ENCODE data around the gene RAB33A. TPM values are rescaled to one million over a fixed set of nuclear protein-coding genes. Genes with fewer than 3 reads are reported as not detected.

RAB33A gene
- total RNA-seq, 1 experiment from 2014 or later = 10.3 TPM

DNA sequence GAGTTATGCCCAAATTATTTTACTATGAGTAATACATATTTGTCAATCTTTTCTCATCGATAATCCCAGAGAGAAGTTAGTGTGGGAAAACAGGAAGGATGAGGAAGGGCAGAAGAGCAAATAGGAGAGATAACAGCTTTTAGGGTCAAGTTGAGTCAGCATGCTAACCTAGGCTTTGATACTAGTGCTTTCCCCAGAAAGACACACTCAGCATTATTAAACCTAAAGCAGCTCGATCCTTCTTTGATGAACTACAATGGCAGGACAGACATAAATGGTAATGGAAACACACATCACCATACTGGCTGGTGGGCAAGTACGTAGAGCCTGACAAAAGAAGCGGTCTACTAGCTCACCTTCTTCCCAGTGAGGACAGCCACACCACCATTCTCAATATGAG is 26.6 kb upstream of the RAB33A start:
- H3K79me2 ChIP-seq (ENCODE audit: low read length) = no peaks in the 10 kb centered on the region

DNA sequence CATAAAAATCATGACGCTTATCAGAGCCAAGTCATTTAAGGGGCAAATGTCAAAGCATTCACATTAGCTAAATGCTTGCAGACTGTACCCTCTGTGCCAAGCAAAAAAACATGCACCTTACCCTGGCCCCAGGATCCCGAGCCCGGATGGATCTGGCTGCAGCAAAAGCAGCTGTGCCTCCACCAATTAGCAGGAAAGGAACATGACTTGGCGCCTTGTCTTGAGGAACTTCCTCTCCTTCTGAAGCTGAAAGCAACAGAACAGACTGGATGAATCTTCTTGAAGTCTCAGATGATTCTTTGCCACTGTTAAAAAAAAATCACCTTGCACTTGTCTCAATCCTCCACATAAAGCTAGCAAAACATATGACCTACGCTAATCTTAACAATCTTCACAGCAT is 24.1 kb upstream of the RAB33A start:
- Histone ChIP-seq H3K9me2 (replicated peaks; ENCODE audit: insufficient read depth, low read length) (no peaks in the 10 kb centered on the region), H3K27me3 (ENCODE audit: low read length) (no peaks in the 10 kb centered on the region), H3K4me1 (ENCODE audit: low read length) (no peaks in the 10 kb centered on the region), H2AFZ (ENCODE audit: low read length) (no peak overlapping the region), H3K4me2 (ENCODE audit: low read depth, low read length, poor library complexity, severe bottlenecking) (no peak overlapping the region), H3K9me3 (ENCODE audit: low read length) (no peaks in the 10 kb centered on the region), H3K4me3 (ENCODE audit: low read length) (no peak overlapping the region), H3K36me3 (ENCODE audit: insufficient read depth, low read length) (0 out of 2 replicates have a peak, but pooled peaks cover 3% of the 10 kb centered on the region), H4K20me1 (ENCODE audit: insufficient read depth, low read depth, low read length) (no peaks in the 10 kb centered on the region), H3K79me2 (ENCODE audit: low read length) (no peaks in the 10 kb centered on the region), H3K9ac (ENCODE audit: low read length) (no peak overlapping the region), H3K27ac (ENCODE audit: low read length) (no peak overlapping the region)
- DNase-seq = no peak

More for the DNA sequence above, 26.6 kb upstream of the RAB33A start:
- Histone ChIP-seq H3K27me3 (ENCODE audit: low read length) (no peaks in the 10 kb centered on the region), H3K4me2 (ENCODE audit: low read depth, low read length, poor library complexity, severe bottlenecking) (no peak overlapping the region), H2AFZ (ENCODE audit: low read length) (no peak overlapping the region), H3K9ac (ENCODE audit: low read length) (no peak overlapping the region), H3K27ac (ENCODE audit: low read length) (no peak overlapping the region), H4K20me1 (ENCODE audit: insufficient read depth, low read depth, low read length) (no peaks in the 10 kb centered on the region), H3K9me2 (replicated peaks; ENCODE audit: insufficient read depth, low read length) (no peaks in the 10 kb centered on the region), H3K4me1 (ENCODE audit: low read length) (no peaks in the 10 kb centered on the region), H3K36me3 (ENCODE audit: insufficient read depth, low read length) (0 out of 2 replicates have a peak, but pooled peaks cover 3% of the 10 kb centered on the region), H3K4me3 (ENCODE audit: low read length) (no peak overlapping the region), H3K9me3 (ENCODE audit: low read length) (no peaks in the 10 kb centered on the region)
- no peak for DNase-seq

DNA sequence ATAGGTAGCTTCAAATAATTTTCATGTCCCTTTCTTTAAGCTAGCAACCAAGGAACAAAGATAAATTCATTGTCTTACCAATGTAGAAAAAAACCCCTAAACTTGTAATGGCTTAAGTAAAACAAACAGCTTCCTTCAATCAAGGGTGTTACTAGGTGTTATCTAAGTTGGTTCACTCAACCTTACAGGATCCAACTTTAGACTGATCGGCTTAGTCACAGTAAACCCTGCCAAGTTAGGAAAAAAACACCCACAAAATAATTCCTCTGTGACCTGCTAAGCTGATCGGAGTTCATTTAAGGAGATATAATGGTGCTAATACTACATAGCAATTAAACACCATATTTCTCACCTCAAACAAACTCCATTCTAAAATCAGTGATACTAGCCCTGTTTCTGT is 16.2 kb upstream of the RAB33A start:
- Histone ChIP-seq H3K4me1 (ENCODE audit: low read length) (peaks cover 3% of the 10 kb centered on the region), H3K27me3 (ENCODE audit: low read length) (no peaks in the 10 kb centered on the region), H2AFZ (ENCODE audit: low read length) (no peak overlapping the region), H3K9ac (ENCODE audit: low read length) (no peak overlapping the region), H3K79me2 (ENCODE audit: low read length) (peaks cover 43% of the 10 kb centered on the region), H3K27ac (ENCODE audit: low read length) (no peak overlapping the region), H3K4me2 (ENCODE audit: low read depth, low read length, poor library complexity, severe bottlenecking) (no peak overlapping the region), H4K20me1 (ENCODE audit: insufficient read depth, low read depth, low read length) (no peaks in the 10 kb centered on the region), H3K4me3 (ENCODE audit: low read length) (no peak overlapping the region), H3K36me3 (ENCODE audit: insufficient read depth, low read length) (peaks cover 10% of the 10 kb centered on the region), H3K9me3 (ENCODE audit: low read length) (no peaks in the 10 kb centered on the region), H3K9me2 (replicated peaks; ENCODE audit: insufficient read depth, low read length) (no peaks in the 10 kb centered on the region)
- no peak for DNase-seq

- DNase-seq = no peak
- Histone ChIP-seq H3K4me2 (ENCODE audit: low read depth, low read length, poor library complexity, severe bottlenecking) (no peak overlapping the region), H3K4me1 (ENCODE audit: low read length) (peaks cover 5% of the 10 kb centered on the region), H3K36me3 (ENCODE audit: insufficient read depth, low read length) (peaks cover 10% of the 10 kb centered on the region), H3K27me3 (ENCODE audit: low read length) (no peaks in the 10 kb centered on the region), H2AFZ (ENCODE audit: low read length) (no peak overlapping the region), H4K20me1 (ENCODE audit: insufficient read depth, low read depth, low read length) (no peaks in the 10 kb centered on the region), H3K9ac (ENCODE audit: low read length) (no peak overlapping the region), H3K27ac (ENCODE audit: low read length) (no peak overlapping the region), H3K4me3 (ENCODE audit: low read length) (no peak overlapping the region), H3K9me2 (replicated peaks; ENCODE audit: insufficient read depth, low read length) (no peaks in the 10 kb centered on the region), H3K79me2 (ENCODE audit: low read length) (peaks cover 67% of the 10 kb centered on the region), H3K9me3 (ENCODE audit: low read length) (no peaks in the 10 kb centered on the region)
These were observed 13.5 kb upstream of the RAB33A start for GRCh38 chrX:130158311-130158710.

DNA sequence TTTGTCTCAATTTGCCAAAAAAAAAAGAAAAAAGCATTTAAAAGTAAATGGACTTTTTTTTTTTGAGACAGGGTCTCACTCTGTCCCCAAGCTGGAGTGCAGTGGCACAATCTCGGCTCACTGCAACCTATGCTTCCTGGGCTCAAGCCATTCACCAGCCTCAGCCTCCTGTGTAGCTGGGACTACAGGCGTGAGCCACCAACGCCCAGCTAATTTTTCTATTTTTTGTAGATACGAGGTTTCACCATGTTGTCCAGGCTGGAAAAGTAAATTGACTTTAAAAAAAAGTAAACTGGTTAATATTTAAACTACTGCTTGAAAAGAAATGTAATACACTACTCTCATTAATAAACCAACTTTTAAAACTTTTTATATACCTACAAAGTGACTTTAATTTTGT is 12.0 kb upstream of the RAB33A start:
- no peaks in the 10 kb centered on the region for H3K9me3 ChIP-seq (ENCODE audit: low read length)
- H3K4me2 ChIP-seq (ENCODE audit: low read depth, low read length, poor library complexity, severe bottlenecking) = no peak overlapping the region
- peaks cover 75% of the 10 kb centered on the region for H3K79me2 ChIP-seq (ENCODE audit: low read length)
- H4K20me1 ChIP-seq (ENCODE audit: insufficient read depth, low read depth, low read length) = no peaks in the 10 kb centered on the region
- no peak overlapping the region for H3K9ac ChIP-seq (ENCODE audit: low read length)
- H3K4me3 ChIP-seq (ENCODE audit: low read length) = no peak overlapping the region
- H3K4me1 ChIP-seq (ENCODE audit: low read length) = peaks cover 16% of the 10 kb centered on the region
- H2AFZ ChIP-seq (ENCODE audit: low read length) = no peak overlapping the region
- no peak for DNase-seq
- peaks cover 3% of the 10 kb centered on the region; the same call in 1 of the 2 replicates for H3K36me3 ChIP-seq (ENCODE audit: insufficient read depth, low read length)
- H3K27me3 ChIP-seq (ENCODE audit: low read length) = no peaks in the 10 kb centered on the region
- H3K27ac ChIP-seq (ENCODE audit: low read length) = no peak overlapping the region
- no peaks in the 10 kb centered on the region for H3K9me2 ChIP-seq (replicated peaks; ENCODE audit: insufficient read depth, low read length)

DNA sequence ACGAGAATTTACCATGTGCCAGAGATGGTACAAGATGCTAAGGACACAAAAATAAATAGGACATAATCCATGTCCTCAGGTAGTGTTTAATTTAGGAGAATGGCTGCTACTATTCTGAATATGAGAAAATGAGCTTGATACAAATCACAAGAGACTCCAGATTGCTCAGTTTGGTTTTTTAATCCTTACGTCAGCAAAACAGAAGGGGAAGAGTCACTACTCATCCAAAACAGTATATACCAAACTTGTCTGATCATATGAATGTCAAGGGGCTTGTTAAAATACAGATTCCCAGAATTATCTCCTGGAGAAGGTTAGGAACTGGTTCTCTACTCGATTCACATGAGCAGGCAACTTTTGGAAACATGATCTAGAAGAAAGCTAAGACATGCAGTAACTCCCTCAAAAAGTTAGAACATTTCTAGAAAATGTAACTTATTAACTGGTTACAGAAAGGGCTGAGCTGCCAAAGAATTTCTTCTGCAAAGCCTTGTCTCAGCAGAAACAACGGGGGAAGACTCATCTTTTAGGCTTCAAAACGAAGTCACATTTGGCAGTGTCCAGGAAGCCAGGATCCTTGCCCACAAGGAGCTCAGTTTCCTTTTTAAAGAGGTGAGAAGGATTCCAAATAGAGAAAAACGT is 9.5 kb upstream of the RAB33A start:
- Histone ChIP-seq H3K4me3 (ENCODE audit: low read length) (no peak overlapping the region), H3K27me3 (ENCODE audit: low read length) (no peaks in the 10 kb centered on the region), H4K20me1 (ENCODE audit: insufficient read depth, low read depth, low read length) (no peaks in the 10 kb centered on the region), H3K4me1 (ENCODE audit: low read length) (peaks cover 19% of the 10 kb centered on the region), H2AFZ (ENCODE audit: low read length) (no peak overlapping the region), H3K4me2 (ENCODE audit: low read depth, low read length, poor library complexity, severe bottlenecking) (no peak overlapping the region), H3K9ac (ENCODE audit: low read length) (no peak overlapping the region), H3K9me2 (replicated peaks; ENCODE audit: insufficient read depth, low read length) (no peaks in the 10 kb centered on the region), H3K79me2 (ENCODE audit: low read length) (peaks cover 72% of the 10 kb centered on the region), H3K36me3 (ENCODE audit: insufficient read depth, low read length) (no peaks in the 10 kb centered on the region), H3K9me3 (ENCODE audit: low read length) (no peaks in the 10 kb centered on the region), H3K27ac (ENCODE audit: low read length) (no peak overlapping the region)
- no peak for DNase-seq

DNA sequence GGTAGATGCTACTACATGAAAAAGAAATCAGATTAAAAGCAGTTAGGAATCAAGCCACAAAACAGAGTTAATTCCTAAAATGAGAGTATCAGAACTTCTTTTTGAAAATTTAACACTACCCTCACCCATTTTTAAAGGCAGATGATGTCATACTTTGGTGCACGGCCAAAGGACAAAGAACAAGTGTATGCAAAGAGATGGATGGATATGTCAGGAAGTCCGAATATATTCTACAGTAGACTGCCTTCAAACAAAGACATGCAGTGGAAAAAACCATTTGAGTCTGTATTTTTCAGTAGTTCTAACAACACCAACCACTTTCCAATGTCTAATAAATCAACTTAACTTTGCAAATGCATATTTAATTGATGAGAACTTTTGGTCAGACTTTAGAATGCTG is 8.4 kb upstream of the RAB33A start:
- no peak for DNase-seq
- no peaks in the 10 kb centered on the region for H3K36me3 ChIP-seq (ENCODE audit: insufficient read depth, low read length)
- 0 out of 2 replicates have a peak overlapping the region, but pooled peaks have one; percentile 4 for H3K9ac ChIP-seq (ENCODE audit: low read length)
- no peak overlapping the region for H3K4me2 ChIP-seq (ENCODE audit: low read depth, low read length, poor library complexity, severe bottlenecking)
- H3K79me2 ChIP-seq (ENCODE audit: low read length) = peaks cover 69% of the 10 kb centered on the region
- H3K9me3 ChIP-seq (ENCODE audit: low read length) = no peaks in the 10 kb centered on the region
- no peak overlapping the region for H3K27ac ChIP-seq (ENCODE audit: low read length)
- no peak overlapping the region; the same call in 1 of the 2 replicates for H3K4me3 ChIP-seq (ENCODE audit: low read length)
- H3K27me3 ChIP-seq (ENCODE audit: low read length) = no peaks in the 10 kb centered on the region
- peaks cover 23% of the 10 kb centered on the region for H3K4me1 ChIP-seq (ENCODE audit: low read length)
- H2AFZ ChIP-seq (ENCODE audit: low read length) = no peak overlapping the region
- H4K20me1 ChIP-seq (ENCODE audit: insufficient read depth, low read depth, low read length) = no peaks in the 10 kb centered on the region
- no peaks in the 10 kb centered on the region for H3K9me2 ChIP-seq (replicated peaks; ENCODE audit: insufficient read depth, low read length)

DNA sequence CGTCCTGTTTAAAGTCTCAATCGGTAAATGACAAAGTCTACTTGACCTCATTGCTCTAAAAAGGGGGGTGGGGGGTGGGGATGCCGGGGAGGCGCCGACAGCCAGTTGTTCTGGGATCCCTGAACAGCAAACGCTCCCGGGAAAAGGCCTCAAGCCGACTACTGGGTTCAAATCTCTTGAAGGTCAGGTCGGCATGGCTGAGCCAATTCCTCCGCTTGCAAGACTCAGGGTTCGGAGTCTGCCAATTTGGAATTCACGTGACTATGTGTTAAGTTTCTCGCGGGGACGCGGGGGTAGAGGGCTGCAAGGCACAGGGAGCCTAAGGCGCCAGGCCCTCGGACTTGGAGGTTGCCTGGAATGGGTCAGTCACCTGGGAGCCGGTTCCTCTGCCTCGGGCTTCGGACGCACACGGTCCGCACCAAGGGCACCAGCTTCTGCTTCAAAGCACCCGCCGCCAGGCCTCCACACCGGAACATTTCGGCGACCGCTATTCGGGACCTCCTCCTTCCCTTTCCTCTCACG is 6.5 kb upstream of the RAB33A start:
- Histone ChIP-seq H3K27ac (ENCODE audit: low read length) (peak overlapping the region; percentile 57; the same call in 1 of the 2 replicates), H4K20me1 (ENCODE audit: insufficient read depth, low read depth, low read length) (no peaks in the 10 kb centered on the region), H3K27me3 (ENCODE audit: low read length) (no peaks in the 10 kb centered on the region), H2AFZ (ENCODE audit: low read length) (peak overlapping the region; percentile 36; the same call in 1 of the 2 replicates), H3K9me2 (replicated peaks; ENCODE audit: insufficient read depth, low read length) (no peaks in the 10 kb centered on the region), H3K9me3 (ENCODE audit: low read length) (no peaks in the 10 kb centered on the region), H3K36me3 (ENCODE audit: insufficient read depth, low read length) (no peaks in the 10 kb centered on the region), H3K4me1 (ENCODE audit: low read length) (peaks cover 23% of the 10 kb centered on the region), H3K9ac (ENCODE audit: low read length) (peak overlapping the region; percentile 88), H3K79me2 (ENCODE audit: low read length) (peaks cover 52% of the 10 kb centered on the region), H3K4me2 (ENCODE audit: low read depth, low read length, poor library complexity, severe bottlenecking) (peak overlapping the region; percentile 75), H3K4me3 (ENCODE audit: low read length) (peak overlapping the region; percentile 71)
- no peak for DNase-seq

All from Karpas-422 (cell line).